AG04449 (cell line): ENCODE results near the gene TAOK2.

Experiments
- CTCF ChIA-PET: fragments of 350-600 bp; formaldehyde crosslinking; extraction: SDS; loops from one replicate; lab custom pipeline; 2021; ENCODE audit warnings: antibody characterized with exemption; lab: Yijun Ruan, JAX
- POLR2A ChIA-PET: fragments of 400-600, 350-600 bp; formaldehyde crosslinking; extraction: SDS; loops from one replicate; lab custom pipeline; 2020; ENCODE audit warnings: antibody characterized with exemption, inconsistent platforms; lab: Yijun Ruan, JAX
- DNase-seq: peaks from one replicate; pipeline ENCODE4 v3.0.0-alpha.2; 2010; ENCODE audit warnings: low read depth, low spot score
- H3K4me3 ChIP-seq: 2 replicates; pipeline ENCODE4 v1.5.1; 2011; ENCODE audit warnings: low read depth, mild to moderate bottlenecking, control low read depth, low read length
- CTCF ChIP-seq: IDR thresholded peaks from one replicate; pipeline ENCODE4 v1.5.1; 2011; ENCODE audit warnings: mild to moderate bottlenecking, moderate library complexity, low read length, control low read depth, inconsistent platforms; ENCODE audit not compliant: insufficient read depth; ENCODE audit errors: missing control alignments

The TAOK2 gene

GRCh38 chr16:29978081-29978480 lies 4.4 kb downstream of the TAOK2 start:
- ChIA-PET CTCF (no interaction called here), POLR2A (interaction anchor here (1.4 kb wide), 1 partner anchor 16 kb away, joined by 3 read pairs; no protein-coding TSS in a partner anchor)
- TF ChIP-seq CTCF, result no peak
- H3K4me3 ChIP-seq, result no peak overlapping the region
- no peak for DNase-seq

DNA sequence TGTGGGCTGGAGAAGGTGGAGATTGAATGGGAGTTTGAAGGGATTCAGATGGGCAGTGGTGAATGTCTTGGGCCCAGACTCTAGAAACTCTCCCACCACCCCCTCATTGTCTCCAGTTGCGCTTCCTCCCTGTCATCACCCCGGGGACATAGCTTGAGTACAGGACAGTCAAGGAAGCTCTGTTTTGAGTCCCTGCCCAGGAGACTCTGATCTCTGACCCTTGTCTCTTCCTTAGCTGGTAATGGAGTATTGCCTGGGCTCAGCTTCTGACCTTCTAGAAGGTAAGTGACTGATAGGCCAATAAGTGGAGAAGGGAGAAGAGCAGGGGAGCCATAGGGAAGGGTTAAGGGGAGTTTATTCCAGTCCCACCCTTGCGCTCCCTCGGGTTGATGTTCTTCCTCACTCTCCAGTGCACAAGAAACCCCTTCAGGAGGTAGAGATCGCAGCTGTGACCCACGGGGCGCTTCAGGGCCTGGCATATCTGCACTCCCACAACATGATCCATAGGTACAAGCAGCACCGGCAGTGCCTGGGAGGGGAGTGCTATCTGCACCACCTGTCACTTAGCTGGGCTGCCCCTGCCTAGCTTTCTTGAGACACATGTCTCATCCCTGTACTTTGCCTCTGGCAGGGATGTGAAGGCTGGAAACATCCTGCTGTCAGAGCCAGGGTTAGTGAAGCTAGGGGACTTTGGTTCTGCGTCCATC lies 5.0 kb downstream of the TAOK2 start:
- no peak for TF ChIP-seq CTCF
- no peak for DNase-seq
- POLR2A ChIA-PET, result interaction anchor here (1.4 kb wide), 1 partner anchor 15 kb away, joined by 3 read pairs; no protein-coding TSS in a partner anchor
- H3K4me3 ChIP-seq, result no peak overlapping the region
- CTCF ChIA-PET, result interaction anchor here (1.5 kb wide), 1 partner anchor 27 kb away, joined by 3 read pairs; no protein-coding TSS in a partner anchor

DNA sequence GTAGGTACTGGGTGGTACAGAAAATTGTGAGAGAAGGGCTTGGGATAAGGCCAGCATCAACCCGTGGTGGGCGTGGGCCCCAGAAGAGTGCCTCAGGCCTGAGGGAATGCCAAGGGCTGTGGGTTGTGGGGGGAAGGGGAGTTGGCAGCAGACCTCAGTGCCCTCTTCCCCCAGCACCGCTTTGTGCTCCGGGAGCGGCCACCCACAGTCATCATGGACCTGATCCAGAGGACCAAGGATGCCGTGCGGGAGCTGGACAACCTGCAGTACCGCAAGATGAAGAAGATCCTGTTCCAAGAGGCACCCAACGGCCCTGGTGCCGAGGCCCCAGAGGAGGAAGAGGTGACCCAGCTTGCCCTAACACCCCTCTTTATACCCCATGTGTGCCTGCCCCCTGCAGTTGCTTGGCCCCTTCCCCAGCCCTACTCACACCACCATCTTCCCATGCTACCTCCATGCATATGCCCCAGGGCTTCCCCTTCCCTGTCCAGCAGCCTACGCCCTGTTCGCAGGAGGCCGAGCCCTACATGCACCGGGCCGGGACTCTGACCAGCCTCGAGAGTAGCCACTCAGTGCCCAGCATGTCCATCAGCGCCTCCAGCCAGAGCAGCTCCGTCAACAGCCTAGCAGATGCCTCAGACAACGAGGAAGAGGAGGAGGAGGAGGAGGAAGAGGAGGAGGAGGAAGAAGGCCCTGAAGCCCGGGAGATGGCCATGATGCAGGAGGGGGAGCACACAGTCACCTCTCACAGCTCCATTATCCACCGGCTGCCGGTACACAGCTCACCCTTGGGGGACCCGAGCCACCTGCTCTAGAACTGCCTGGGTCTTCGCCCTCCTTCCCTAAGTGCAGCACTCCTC lies 9.1 kb downstream of the TAOK2 start:
- H3K4me3 ChIP-seq, result no peak overlapping the region
- CTCF ChIA-PET, result interaction anchor here (1.0 to 1.4 kb wide), 2 partner anchors 10 to 120 kb away, joined by 3 read pairs; partner anchors contain the start of gene CDIPT
- DNase-seq, result no peak
- TF ChIP-seq CTCF, result no peak
- POLR2A ChIA-PET, result interaction anchor here (1.6 kb wide), 1 partner anchor 9 kb away, joined by 5 read pairs; the partner anchor contains the start of gene TAOK2

- no peak overlapping the region for H3K4me3 ChIP-seq
- no peak for DNase-seq
- ChIA-PET CTCF (interaction anchor here (1.0 kb wide), 1 partner anchor 11 kb away, joined by 3 read pairs; no protein-coding TSS in a partner anchor), POLR2A (no interaction called here)
- TF ChIP-seq CTCF, result no peak
These were observed 9.9 kb downstream of the TAOK2 start for GRCh38 chr16:29983420-29984136.

DNA sequence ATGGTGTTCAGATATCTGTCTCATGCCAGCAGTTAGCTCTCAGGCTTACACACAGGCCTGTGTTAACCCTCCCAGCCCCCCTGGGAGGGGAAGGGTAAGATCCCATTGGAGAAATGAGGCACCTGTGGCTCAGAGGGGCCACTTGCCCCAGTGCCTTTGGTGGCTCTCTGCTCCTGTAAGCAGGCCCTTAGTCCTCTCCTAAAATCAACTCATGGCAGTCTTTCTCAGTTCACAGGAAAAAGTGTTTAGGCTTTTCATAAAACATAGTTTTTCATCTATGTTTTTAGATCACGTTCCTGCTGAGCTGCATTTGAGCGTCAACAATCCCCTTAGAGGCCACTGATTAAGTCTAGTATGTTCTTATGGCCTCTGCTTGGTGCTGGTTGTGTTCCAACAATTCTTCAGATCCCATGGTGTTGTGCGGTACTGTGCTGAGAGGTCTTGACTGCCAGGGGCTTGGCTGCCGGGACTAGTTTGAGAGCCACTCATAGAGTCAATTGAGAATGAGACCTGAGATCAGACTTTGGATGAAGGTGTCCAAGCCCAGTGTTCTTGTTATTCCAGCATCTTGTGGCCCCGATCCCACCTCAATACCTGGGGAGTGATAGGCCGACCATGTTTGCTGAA lies 10.6 kb downstream of the TAOK2 start:
- DNase-seq, result no peak
- CTCF ChIA-PET, result interaction anchor here (3.2 kb wide), 1 partner anchor 8 kb away, joined by 12 read pairs; no protein-coding TSS in a partner anchor
- TF ChIP-seq CTCF, result no peak
- POLR2A ChIA-PET, result no interaction called here
- H3K4me3 ChIP-seq, result no peak overlapping the region
